Hematopoietic multipotent progenitor cell treated with erythropoietin and hydrocortisone succinate and interleukin-3 and kit ligand, for 17 days (in vitro differentiated cells): ENCODE data around the gene DSCAM.
"Not testable (repeated sequence)": the region's sequence is repeated elsewhere in the genome, so short reads cannot be mapped to it uniquely, and the experiment has no call there.

ENCODE experiments used
- DNase-seq: peaks from one replicate; pipeline ENCODE4 v3.0.0-alpha.2; 2015; ENCODE audit warnings: low spot score

The DSCAM gene

DNA sequence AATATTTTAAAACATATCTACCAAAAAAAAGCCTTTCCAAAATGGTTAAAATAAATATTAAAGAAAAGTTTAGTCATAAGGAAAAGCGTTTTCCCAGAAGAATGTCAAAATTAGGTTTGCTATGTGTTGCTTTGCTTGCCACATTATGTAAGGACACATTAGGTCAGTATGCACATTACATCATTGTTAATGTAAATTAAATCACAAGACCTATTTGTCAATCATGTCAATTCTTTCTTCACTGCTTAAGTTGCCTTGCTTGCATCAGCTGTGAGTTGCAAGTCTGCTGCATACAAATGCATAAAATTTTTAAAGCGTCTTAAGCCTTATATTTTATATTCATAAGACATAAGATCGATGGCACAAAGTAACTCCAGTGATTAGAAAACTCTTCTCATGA is 530.9 kb downstream of the DSCAM start:
- no peak for DNase-seq

DNA sequence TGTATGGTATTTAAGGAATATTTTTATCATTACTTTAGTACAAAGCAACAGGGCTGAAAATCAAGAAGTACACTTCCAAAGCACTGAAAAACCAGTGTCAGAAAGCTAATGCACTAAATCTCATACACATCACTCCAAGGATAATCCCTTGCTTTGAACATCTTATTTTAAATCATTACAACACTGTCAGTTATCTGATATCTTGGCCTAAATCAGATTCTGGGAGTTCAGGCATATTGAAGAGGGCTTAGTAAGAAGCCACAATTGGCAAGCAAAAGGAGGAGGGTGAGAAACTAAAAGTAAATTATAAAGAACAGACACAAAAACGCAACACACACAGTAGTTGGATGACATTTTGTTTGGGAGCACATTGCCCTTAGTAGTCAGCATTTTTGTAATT is 531.3 kb downstream of the DSCAM start:
- DNase-seq = no peak

DNA sequence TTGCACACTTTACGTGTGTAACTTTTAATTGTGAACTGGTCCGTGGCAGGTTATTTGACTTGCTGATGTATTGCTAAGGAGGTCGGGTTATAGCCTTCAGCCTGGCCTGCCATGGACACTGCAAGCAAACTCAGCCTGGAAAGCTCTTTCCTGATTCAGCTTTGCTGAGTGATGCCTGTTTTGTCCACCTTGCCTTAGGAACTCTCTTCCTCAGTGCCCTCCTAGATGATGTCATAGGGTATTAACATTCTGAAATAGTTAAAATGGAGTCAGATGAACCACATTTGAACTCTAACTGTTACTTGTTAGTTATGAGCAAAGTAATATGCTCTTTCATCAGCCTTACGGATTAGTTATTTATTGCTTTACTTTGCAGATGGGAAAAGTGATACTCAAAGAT is 533.7 kb downstream of the DSCAM start:
- no peak for DNase-seq

DNA sequence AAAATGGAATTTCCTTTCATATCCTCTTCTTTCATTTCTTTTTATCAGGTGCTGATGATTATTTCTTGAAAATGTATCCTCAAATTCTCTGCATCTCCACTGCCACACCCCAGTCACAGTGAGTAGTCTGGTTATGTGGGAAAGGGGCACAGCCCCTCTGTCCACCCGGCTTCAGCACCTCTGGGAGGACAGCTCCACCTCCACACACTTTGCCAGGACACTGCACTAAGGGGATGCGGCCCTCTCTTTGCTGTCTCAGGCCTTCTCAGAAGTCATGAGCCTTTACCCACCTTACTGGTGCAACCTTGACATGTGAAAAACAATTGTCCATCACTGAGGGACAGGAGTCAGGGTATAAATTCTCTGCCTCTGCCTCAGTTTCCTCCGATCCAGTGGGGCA is 546.7 kb downstream of the DSCAM start:
- DNase-seq = no peak

DNA sequence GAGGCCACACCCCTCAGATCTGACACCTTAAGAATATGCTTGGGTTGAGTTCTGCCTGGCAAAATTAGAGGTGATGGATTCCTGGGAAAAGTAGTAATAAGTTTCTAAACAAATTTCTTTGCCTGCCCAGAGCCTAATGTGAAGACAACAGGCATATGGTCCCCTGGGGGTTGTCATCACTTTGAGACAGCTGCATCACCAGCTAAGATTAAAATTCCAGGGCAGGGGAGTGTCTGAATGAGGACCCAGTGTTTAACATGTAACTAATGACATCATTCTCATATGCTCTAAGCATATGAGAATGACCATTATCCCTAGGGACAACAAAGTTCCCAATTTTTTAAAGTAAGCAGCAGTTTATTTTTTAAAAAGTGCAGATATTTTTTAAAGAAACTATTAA is 547.5 kb downstream of the DSCAM start:
- DNase-seq = no peak

DNA sequence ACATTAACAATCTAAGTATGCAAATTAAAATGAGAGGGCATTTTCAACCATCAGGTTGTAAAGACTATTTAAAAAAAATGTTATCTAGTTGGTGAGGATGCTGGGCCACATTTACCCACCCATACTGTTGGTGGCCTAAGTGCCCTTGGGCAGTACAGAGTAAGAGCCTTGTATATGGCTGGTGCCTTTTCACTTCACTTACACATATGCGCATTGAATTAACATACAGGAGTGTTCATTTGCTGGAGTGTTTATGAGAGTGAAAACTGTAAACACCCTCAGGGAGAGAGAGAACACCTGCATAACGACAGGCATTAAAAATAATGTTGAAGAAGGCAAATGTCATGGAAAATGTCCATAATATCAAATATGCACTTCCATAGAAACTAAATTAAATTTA is 552.6 kb downstream of the DSCAM start:
- DNase-seq = no peak

DNA sequence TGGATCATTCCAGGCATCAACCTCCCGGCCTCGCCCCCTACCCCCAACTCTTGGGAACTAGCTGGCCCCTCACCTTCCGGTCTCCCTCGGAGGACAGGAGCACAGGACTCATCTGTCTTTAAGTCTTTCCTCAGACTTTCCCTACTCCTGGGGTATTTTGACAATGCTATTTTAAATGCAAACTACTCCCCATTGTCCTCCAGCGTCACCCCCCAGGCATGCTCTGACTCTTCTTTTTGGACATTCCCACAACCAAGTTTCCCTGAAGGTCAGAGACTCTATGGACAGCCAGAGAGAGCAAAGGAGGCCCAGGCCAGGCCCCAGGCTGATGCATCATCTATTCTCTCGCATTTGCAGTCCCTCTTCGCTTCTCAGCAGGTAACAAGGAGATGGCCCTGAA is 555.4 kb downstream of the DSCAM start:
- DNase-seq = no peak

DNA sequence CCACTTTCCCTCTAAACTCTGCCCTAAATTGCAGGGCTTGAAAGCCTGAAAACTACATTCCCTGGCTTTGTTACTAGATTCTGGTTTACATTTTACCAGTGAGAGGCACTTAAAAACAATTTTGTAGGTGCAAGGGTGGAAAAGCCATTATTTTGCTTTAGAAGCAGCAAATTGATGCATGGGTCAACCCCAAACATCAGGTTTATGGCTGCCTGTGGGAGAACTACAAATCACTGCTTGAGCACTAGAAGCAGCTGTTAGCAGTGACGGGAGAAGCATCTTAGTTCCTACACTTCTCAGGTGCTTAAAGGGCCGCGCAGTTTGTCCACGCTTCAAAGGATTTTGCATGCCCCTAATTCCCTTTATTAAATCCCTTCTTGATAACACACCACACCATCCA is 562.5 kb downstream of the DSCAM start:
- no peak for DNase-seq

DNA sequence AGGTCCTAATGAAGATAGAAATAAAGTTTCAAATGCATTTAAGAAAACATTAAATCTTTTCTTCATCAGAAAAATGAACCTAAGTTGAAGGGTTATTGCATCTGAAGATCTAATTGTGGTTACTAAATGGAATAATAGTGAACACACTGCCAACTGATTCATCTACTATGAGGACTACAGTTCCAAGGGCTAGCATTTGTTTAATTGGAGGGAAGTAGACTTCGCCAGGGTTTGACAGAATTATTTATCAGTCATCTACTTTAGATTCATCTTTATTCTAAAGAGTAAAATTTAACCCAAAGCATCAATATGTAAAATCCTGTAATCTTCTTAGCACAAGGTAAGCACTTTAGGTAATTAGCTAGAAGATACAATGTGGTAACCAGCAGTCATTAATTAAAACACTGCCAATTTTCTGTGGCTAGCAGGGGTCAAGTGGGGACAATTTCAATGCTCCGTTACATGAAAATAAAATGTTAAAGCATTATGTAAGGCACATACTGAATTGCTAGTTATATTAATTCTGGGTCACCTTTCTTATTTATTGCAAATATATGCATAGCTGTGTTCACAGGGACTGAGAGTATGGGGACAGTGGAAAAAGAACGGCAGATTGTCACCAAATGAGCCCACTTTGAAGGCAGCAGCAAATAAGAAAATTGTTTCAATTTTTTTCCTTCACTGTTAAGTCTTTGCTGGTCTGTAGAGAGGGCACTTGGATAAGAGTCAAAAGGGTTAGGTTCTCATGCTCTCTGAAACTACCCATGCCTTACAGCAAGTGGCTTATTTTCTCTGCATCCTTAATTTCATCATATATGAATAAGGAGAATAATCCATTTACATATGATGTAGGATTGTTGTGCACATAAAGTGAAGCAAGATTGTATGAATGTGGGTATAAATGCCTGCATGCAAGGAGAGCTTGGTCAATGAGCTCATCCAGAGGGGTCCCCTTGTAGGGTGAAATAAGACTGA is 563.8 kb downstream of the DSCAM start:
- no peak for DNase-seq

DNA sequence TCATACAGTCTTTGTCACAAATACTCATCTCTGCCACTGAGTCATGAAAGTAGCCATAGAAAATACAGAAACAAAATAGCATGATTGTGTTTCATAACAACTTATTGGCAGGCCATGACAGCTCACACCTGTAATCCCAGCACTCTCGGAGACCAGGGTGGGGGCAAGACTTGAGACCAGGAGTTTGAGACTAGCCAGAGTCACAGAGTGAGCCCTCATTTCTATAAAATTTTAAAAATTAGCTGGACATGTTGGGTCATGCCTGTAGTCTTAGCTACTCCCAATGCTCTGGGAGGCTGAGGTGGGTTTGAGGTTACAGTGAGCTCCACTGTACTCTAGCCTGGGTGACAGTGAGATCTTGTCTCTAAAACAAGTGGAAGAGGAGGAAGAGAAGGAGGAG is 568.6 kb downstream of the DSCAM start:
- no peak for DNase-seq

DNA sequence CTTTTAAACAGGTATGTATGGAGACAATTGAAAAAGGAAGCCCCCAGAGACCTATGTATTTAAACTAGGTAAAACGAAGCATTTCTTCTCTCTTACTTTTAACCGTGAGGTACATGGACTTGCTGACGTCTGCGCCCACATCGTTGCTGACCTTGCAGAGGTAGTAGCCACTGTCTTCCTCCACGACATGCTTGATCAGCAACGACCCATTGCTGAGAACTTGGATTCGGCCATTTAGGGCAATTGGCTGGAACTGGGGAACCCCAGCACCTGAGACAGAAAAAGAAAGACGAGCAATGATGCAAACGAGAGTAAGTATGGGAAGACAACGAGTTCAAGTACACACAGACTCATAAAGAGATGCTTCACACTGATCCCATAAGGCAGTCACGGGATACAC is 571.0 kb downstream of the DSCAM start:
- DNase-seq = no peak

DNA sequence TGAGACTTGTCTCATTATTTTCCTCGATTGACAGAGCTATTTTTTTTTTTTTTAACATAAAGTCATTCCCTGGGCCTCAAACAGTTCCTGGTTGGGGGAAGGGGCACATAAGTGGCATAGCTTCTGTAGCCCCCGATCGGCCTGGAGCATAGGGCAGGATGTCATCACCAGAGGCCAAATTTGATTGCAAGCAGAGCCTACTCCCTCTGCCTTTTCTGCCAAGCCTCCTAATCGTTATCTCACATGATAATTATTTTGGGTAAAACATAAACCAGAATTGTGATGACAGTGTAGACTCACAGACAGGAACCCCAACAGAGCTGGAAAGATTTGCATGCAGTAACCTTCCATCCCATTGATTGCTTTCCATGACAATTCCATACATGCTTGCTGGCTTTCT is 574.9 kb downstream of the DSCAM start:
- DNase-seq = no peak

DNA sequence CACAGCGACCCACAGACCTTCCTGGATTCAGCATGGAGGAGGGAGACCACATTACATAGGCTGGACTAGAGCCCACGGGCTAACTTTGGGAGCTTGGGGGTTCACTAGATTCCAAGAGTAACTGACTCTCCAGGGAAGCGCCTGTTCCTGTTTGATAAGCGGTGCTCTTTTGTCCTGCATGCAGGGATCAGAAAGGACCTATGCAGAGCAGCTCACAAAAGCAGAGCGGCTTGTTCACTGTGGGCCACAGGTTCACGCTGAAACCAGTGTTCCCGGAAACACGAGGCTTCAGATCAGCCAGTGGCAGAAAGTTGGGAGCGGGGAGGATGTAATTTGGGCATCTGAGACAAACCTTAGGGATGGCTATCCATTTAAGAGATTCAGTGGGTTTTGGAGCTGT is 575.8 kb downstream of the DSCAM start:
- no peak for DNase-seq

DNA sequence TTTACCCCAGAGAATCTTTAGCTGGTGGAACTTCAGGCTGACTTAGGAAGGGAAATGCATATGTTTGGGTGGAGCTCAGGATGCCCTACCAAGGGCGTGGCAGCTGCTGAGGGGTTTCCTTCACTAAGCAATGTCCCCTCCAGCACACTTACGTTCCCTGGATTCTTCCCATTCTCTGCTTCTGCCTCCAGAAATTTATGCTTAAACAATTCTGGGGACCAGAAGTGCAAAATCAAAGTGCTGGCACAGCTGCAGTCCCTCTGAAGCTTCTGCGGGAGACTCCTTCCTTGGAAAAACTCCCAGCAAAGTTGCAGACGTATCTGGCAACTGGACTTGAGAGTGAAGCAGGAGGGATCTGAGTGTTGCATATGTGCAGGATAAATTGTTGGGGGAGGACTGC is 576.9 kb downstream of the DSCAM start:
- DNase-seq = no peak

DNA sequence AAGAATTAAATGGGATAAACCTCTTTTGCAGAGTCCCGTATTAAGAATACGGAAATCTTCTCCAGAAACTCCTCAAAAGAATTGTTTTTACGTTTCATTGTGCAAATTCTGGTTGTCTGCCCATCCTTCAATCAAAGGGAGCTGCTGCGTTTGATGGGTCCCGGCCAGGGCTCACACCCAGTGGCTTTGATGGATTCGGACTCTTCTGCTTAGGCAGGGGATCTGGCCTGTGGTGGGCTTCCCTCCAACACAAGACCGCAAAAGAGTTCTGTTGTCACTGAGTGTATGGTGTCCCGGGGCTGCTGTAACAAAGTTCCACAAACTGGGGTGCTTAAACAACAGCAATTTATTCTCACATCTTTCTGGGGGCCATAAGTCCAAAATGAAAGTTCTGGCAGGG is 577.7 kb downstream of the DSCAM start:
- no peak for DNase-seq

DNA sequence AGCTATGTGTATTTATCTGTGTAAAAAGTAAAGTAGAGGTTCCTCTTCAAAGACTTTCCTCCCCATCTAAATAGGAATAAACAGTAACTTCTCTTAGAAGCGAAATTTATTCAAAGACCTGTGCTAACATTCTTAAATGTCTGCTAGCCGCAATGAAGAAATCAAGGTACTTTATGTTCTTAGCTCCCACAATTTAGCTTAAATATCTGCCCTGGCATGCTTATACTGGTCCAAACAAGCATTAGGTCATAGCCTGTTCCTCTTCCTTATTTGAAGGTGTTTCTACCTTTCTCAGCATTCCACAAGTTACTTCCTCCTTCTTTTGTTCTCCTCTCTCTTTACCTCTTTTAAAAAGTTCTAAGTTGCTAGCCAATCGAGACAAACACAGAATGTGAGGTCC is 588.5 kb downstream of the DSCAM start:
- not testable (repeated sequence) for DNase-seq

DNA sequence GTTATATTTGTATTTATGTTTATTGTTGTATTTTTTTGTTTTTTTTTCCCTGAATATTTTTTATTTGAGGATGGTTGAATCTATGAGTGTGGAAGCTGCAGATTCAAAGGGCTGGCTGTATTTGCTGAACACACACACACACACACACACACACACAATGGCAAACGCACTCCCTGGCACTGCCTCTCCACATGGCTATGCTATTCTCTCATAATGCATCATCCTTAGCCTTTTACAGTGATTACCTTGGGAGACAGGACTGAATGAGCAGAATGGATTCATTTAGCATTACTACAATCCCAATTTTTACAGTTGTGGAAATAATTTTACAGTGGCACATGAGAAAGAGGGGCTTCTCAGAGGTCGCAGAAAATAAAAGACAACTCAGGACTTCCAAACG is 589.6 kb downstream of the DSCAM start:
- DNase-seq = no peak

DNA sequence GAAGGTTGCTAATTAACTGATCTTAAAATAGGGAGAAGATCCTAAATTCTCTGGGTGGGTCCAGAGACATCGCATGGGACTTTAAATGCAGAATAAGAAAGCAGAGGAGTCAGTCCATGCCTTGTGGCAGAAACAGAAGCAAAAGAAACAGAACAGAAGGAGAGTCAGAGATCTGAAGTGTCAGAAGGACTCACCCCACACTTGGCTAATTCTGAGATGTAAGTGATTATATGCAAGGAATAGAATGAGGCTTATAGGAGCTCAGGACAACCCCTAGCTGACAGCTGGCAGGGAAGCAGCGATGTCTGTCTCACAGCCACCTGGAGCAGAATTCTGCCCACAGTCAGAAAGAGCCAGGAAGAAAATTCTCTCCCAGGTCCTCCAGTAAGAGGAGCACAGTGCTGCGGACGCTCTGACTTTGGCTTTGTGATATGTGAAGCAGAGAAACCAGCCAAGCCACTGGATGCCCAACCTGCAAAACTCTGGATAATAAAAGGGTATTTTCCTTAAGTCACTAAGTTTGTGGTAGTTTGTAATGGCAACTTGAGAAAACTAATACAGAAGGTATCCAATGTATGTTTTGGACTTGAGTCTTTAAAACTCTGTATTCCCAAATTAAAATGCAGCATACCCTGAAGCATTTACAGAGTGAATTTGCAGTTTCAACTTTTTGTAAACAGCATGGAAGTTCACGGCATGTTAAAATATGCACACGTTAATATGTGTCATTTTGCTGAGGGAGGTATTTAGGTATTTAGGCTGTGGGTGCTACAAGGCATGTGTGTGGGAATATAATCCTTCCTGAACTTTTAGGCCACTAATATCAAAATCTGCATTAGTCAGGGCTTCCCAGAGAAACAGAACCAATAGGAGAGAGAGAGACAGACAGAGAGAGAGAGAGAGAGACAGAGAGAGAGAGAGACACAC is 591.2 kb downstream of the DSCAM start:
- DNase-seq = no peak

DNA sequence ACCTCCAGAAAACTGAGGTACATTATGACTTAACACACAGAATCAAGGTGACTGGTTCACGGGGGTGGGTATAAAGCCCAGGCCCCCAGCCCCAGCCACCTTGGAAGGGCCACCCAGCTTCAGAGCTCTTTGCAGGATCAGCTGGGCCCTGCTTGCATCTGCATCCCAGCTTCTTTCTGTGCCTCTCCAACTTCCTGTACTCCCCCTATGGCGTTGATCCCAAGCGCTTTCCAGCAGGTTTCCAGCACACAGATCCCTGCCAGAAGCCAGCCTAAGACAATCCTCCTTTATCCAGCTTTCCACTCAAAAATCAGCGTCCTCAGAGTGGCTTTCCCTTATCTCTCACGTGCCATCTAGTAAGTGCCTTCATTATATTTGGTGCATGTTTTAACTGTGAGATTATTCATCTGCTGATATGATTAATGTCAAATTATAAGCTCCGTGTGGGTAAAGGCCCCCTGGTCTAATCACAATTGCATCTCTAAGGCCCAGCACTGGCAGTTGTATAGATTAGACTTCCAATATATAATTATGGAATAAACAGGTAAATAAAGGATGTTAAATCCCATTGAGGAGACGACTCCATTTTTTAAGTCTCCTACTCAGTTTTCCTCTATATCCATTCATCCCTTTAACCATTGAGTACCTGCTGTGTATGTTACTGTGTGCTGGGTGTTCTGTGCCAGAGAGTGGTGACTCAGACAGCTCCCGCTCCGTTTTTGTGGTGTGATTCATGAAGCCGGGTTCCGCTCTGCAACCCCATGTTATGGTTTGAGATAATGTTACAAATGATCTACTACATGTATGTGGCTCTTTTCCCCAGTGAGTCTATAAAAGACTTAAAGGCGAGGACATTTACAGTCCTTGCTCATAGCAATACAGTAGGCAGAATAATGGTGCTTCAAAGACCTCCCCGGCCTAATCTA is 592.2 kb downstream of the DSCAM start:
- no peak for DNase-seq

DNA sequence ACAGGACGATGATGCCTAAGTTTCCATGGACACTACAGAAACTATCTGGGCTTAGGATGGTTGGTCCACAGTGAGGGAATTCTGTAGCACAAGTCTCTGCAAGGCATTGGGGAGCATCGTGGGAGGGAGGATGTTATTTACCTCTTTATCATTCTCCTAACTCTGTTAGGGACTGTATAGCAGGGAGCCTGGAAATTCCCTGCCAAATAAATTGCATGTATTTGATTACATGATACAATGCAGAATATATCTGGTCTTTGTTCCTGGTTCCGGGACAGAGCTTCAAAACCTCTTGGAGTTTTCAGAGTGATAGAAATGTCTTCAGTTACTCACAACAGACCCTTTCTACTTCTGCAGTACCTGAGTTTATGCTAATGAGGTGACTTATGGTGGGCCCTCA is 593.8 kb downstream of the DSCAM start:
- no peak for DNase-seq

DNA sequence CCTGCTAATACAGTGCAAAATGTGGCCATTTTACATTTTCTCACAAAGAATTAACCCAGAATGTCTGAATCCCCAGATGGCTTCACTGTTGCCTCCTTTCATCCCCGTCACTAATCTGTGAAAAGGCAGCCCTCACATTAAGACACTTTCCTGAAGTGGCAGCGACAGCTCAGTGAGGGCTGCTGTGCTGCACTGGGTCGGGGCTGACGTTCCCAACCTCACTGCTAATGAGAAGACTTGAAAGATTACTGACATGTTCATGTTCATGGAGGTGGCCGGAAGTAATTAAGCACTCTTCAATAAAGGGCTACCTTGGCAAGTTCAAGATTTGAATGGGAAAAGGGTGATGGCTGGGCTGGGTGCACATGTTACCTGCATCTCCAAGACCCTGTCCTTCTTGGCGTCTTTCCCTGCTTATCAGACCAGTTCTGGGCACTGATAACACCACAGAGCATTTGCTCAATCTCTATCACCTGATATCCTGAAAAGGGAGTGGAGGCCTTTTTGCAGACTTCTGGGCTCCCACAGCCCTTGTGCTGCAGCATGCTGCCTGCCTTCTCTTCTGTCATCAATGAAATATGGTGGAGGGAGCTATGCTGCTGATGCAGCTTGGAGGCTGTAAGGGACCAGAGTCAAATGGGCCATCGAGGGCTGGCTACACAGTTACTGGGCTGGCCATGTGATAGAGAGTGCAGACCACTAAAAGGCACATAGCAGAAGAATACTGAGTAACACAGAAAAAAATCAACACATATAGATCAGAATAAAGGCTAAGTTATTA is 596.3 kb downstream of the DSCAM start:
- no peak for DNase-seq
